WTC11 (cell line): Measurements from ENCODE around the gene CTCFL. TPM values are rescaled to one million over a fixed set of nuclear protein-coding genes. Genes with fewer than 3 reads are reported as not detected.
"Not testable (repeated sequence)": the region's sequence is repeated elsewhere in the genome, so short reads cannot be mapped to it uniquely, and the experiment has no call there.

Experiments
- ATAC-seq: fragments of 200-7000 bp; cut with Tn5 transposase; 2 replicates; pipeline ENCODE4 v1.10.0; 2021; ENCODE audit warnings: mild to moderate bottlenecking, moderate library complexity
- CTCF ChIA-PET: fragments of 300-600 bp; sonication (Branson Sonifier 250); formaldehyde crosslinking; loops from one replicate; lab custom pipeline; 2021; ENCODE audit warnings: antibody characterized with exemption; lab: Charles Lee
- POLR2A ChIA-PET: fragments of 350-600 bp; sonication (Branson Sonifier 250); formaldehyde crosslinking; loops from one replicate; lab custom pipeline; 2021; ENCODE audit warnings: antibody characterized with exemption; lab: Charles Lee
- DNase-seq: peaks from one replicate; pipeline ENCODE4 v3.0.0; 2021; ENCODE audit warnings: low spot score
- H3K27ac Mint-ChIP-seq: 2 replicates; pipeline ENCODE4 v1.8.0; 2021; ENCODE audit warnings: mixed read lengths
- H3K27me3 Mint-ChIP-seq: 2 replicates; pipeline ENCODE4 v1.8.0; 2021; ENCODE audit warnings: low read depth, mild to moderate bottlenecking, moderate library complexity, mixed read lengths
- H3K36me3 Mint-ChIP-seq: 2 replicates; pipeline ENCODE4 v1.8.0; 2021; ENCODE audit warnings: mixed read lengths
- H3K4me1 Mint-ChIP-seq: 2 replicates; pipeline ENCODE4 v1.8.0; 2022; ENCODE audit warnings: mixed read lengths
- H3K4me3 Mint-ChIP-seq: 2 replicates; pipeline ENCODE4 v1.8.0; 2021; ENCODE audit warnings: mild to moderate bottlenecking, moderate library complexity, mixed read lengths
- H3K9me3 Mint-ChIP-seq: 2 replicates; pipeline ENCODE4 v1.8.0; 2021; ENCODE audit warnings: mixed read lengths
- CREB1 ChIP-seq: sonication (generic); formaldehyde crosslinking; IDR thresholded peaks from 2 replicates; pipeline ENCODE4 v1.8.0; 2023; ENCODE audit warnings: mild to moderate bottlenecking, missing genetic modification reagents
- FOXK1 ChIP-seq: sonication (generic); formaldehyde crosslinking; IDR thresholded peaks from 2 replicates; pipeline ENCODE4 v1.8.0; 2022; ENCODE audit warnings: mild to moderate bottlenecking, moderate library complexity, missing genetic modification reagents
- GABPB1 ChIP-seq: sonication (generic); formaldehyde crosslinking; IDR thresholded peaks from 2 replicates; pipeline ENCODE4 v1.8.1; 2023; ENCODE audit warnings: mild to moderate bottlenecking, missing genetic modification reagents
- GTF2I ChIP-seq: fragments of 250-450 bp; sonication (Bioruptor Pico); conservative IDR thresholded peaks from 2 replicates; pipeline ENCODE4 v1.4.0; 2021; ENCODE audit warnings: mild to moderate bottlenecking
- HMGA2 ChIP-seq: fragments of 250-450 bp; sonication (Bioruptor Pico); IDR thresholded peaks from 2 replicates; pipeline ENCODE4 v1.4.0; 2021; ENCODE audit warnings: mild to moderate bottlenecking, moderate library complexity
- JUN ChIP-seq: sonication (generic); formaldehyde crosslinking; IDR thresholded peaks from 2 replicates; pipeline ENCODE4 v1.8.0; 2023; ENCODE audit warnings: mild to moderate bottlenecking, missing genetic modification reagents
- NR1H2 ChIP-seq: sonication (generic); formaldehyde crosslinking; IDR thresholded peaks from 2 replicates; pipeline ENCODE4 v1.9.0; 2021; ENCODE audit warnings: mild to moderate bottlenecking, moderate library complexity, missing genetic modification reagents
- OVOL2 ChIP-seq: fragments of 250-450 bp; sonication (Bioruptor Pico); IDR thresholded peaks from 2 replicates; pipeline ENCODE4 v1.9.0; 2021; ENCODE audit warnings: mild to moderate bottlenecking, borderline replicate concordance
- SP1 ChIP-seq: sonication (generic); formaldehyde crosslinking; conservative IDR thresholded peaks from 2 replicates; pipeline ENCODE4 v1.8.1; 2022; ENCODE audit warnings: missing genetic modification reagents
- TCF7 ChIP-seq: sonication (generic); formaldehyde crosslinking; IDR thresholded peaks from 2 replicates; pipeline ENCODE4 v1.8.0; 2022; ENCODE audit warnings: mild to moderate bottlenecking, low read depth, missing genetic modification reagents, moderate library complexity
- ZBTB21 ChIP-seq: sonication (generic); formaldehyde crosslinking; IDR thresholded peaks from 2 replicates; pipeline ENCODE4 v1.8.1; 2023; ENCODE audit warnings: mild to moderate bottlenecking, missing genetic modification reagents, borderline replicate concordance
- ZNF317 ChIP-seq: sonication (generic); formaldehyde crosslinking; IDR thresholded peaks from 2 replicates; pipeline ENCODE4 v1.8.1; 2023; ENCODE audit warnings: low read depth, mild to moderate bottlenecking, moderate library complexity, missing genetic modification reagents, borderline replicate concordance
- ZNF416 ChIP-seq: fragments of 250-450 bp; sonication (Bioruptor Pico); IDR thresholded peaks from 2 replicates; pipeline ENCODE4 v1.9.0; 2021; ENCODE audit warnings: mild to moderate bottlenecking, inconsistent platforms
- total RNA-seq: library from RNA; stranded (reverse); gene quantifications from 3 replicates; pipeline ENCODE4 v1.2.3, GENCODE V29; 2021
- TF ChIP-seq, protein P1 (sequence below): sonication (generic); formaldehyde crosslinking; IDR thresholded peaks from 2 replicates; pipeline ENCODE4 v1.8.1; 2022; ENCODE audit warnings: low read depth, missing genetic modification reagents, borderline replicate concordance
- TF ChIP-seq, protein P2 (sequence below): sonication (generic); formaldehyde crosslinking; IDR thresholded peaks from 2 replicates; pipeline ENCODE4 v1.8.1; 2023; ENCODE audit warnings: mild to moderate bottlenecking, moderate library complexity, missing genetic modification reagents
- TF ChIP-seq, protein P3 (sequence below): sonication (generic); formaldehyde crosslinking; conservative IDR thresholded peaks from 2 replicates; pipeline ENCODE4 v1.8.1; 2023; ENCODE audit warnings: mild to moderate bottlenecking, low read depth, missing genetic modification reagents, moderate library complexity
- TF ChIP-seq, protein P4 (sequence below): sonication (generic); formaldehyde crosslinking; IDR thresholded peaks from 2 replicates; pipeline ENCODE4 v1.8.1; 2022; ENCODE audit warnings: mild to moderate bottlenecking, moderate library complexity, missing genetic modification reagents
- TF ChIP-seq, protein P5 (sequence below): sonication (generic); formaldehyde crosslinking; IDR thresholded peaks from 2 replicates; pipeline ENCODE4 v1.8.0; 2022; ENCODE audit warnings: missing genetic modification reagents
- TF ChIP-seq, protein P6 (sequence below): sonication (generic); formaldehyde crosslinking; IDR thresholded peaks from 2 replicates; pipeline ENCODE4 v1.8.1; 2023; ENCODE audit warnings: mild to moderate bottlenecking, missing genetic modification reagents

Gene CTCFL
- total RNA-seq, 1 experiment from 2014 or later: 0.70 TPM

DNA sequence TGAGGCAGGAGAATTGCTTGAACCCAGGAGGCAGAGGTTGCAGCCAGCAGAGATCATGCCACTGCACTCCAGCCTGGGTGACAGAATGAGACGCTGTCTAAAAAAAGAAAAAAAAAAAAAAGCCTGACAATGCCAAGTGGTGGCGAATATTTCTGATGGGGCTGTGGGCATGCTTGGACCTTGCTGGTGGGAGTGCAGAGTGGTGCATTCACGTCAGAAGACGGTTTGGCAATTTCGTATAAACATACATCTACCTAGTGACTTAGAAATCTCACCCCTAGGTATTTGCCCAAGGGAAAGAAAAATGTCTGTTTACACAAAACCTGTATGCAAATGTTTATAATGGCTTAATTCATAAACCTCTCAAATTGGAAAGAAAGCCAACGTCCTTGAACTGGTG is 33.6 kb downstream of the CTCFL start:
- Mint-ChIP-seq H3K4me1 (peaks cover 15% of the 10 kb centered on the region), H3K4me3 (no peak overlapping the region), H3K36me3 (no peaks in the 10 kb centered on the region), H3K27me3 (no peaks in the 10 kb centered on the region), H3K27ac (no peak overlapping the region), H3K9me3 (peaks cover 6% of the 10 kb centered on the region)
- no peak for ATAC-seq
- POLR2A ChIA-PET: no interaction called here
- DNase-seq: no peak
- TF ChIP-seq TCF7 (no peak), ZNF416 (CRISPR knock-in tag) (no peak), JUN (CRISPR knock-in tag) (no peak), CREB1 (CRISPR knock-in tag) (no peak), SP1 (CRISPR knock-in tag) (no peak), ZNF317 (CRISPR knock-in tag) (no peak), NR1H2 (CRISPR knock-in tag) (no peak), GABPB1 (CRISPR knock-in tag) (no peak), ZBTB21 (CRISPR knock-in tag) (no peak), FOXK1 (CRISPR knock-in tag) (no peak)
- TF ChIP-seq, protein P1, sequence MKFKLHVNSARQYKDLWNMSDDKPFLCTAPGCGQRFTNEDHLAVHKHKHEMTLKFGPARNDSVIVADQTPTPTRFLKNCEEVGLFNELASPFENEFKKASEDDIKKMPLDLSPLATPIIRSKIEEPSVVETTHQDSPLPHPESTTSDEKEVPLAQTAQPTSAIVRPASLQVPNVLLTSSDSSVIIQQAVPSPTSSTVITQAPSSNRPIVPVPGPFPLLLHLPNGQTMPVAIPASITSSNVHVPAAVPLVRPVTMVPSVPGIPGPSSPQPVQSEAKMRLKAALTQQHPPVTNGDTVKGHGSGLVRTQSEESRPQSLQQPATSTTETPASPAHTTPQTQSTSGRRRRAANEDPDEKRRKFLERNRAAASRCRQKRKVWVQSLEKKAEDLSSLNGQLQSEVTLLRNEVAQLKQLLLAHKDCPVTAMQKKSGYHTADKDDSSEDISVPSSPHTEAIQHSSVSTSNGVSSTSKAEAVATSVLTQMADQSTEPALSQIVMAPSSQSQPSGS: no peak
- TF ChIP-seq, protein P2, sequence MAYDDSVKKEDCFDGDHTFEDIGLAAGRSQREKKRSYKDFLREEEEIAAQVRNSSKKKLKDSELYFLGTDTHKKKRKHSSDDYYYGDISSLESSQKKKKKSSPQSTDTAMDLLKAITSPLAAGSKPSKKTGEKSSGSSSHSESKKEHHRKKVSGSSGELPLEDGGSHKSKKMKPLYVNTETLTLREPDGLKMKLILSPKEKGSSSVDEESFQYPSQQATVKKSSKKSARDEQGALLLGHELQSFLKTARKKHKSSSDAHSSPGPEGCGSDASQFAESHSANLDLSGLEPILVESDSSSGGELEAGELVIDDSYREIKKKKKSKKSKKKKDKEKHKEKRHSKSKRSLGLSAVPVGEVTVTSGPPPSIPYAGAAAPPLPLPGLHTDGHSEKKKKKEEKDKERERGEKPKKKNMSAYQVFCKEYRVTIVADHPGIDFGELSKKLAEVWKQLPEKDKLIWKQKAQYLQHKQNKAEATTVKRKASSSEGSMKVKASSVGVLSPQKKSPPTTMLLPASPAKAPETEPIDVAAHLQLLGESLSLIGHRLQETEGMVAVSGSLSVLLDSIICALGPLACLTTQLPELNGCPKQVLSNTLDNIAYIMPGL (CRISPR knock-in tag): no peak
- CTCF ChIA-PET: no interaction called here

DNA sequence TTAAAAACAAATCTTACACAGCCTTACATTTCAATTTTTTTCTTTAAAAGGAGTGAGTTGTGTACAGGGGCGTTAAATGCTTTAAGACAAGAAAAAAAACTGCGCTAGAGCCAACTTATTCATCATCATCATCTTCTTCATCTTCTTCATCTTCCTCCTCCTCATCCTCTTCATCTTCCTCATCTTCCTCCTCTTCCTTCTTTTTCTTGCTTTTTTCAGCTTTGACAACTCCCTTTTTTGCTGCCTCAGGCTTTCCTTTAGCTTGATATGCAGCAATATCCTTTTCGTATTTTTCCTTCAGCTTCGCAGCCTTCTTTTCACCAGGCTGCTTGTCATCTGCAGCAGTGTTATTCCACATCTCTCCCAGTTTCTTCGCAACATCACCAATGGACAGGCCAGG is 36.7 kb downstream of the CTCFL start:
- POLR2A ChIA-PET, CTCF ChIA-PET, ATAC-seq, H3K27ac Mint-ChIP-seq, H3K36me3 Mint-ChIP-seq, H3K27me3 Mint-ChIP-seq, H3K9me3 Mint-ChIP-seq, DNase-seq, H3K4me3 Mint-ChIP-seq: not testable (repeated sequence)
- peaks cover 14% of the 10 kb centered on the region for H3K4me1 Mint-ChIP-seq

DNA sequence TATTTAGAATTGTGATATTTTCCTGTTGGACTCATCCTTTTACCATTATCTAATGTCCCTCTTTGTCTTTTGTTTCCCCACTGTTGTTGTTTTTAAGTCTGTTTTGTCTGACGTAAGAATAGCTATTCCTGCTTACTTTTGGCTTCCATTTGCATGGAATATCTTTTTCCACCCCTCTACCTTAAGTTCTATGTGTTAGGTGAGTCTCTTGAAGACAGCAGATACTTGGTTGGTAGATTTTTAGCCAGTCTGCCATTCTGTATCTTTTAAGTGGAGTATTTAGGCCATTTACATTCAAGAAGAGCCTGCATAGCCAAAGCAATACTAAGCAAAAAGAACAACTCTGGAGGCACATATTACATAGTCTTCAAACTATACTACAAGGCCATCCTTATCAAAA is 39.2 kb downstream of the CTCFL start:
- DNase-seq: no peak
- TF ChIP-seq, protein P3, sequence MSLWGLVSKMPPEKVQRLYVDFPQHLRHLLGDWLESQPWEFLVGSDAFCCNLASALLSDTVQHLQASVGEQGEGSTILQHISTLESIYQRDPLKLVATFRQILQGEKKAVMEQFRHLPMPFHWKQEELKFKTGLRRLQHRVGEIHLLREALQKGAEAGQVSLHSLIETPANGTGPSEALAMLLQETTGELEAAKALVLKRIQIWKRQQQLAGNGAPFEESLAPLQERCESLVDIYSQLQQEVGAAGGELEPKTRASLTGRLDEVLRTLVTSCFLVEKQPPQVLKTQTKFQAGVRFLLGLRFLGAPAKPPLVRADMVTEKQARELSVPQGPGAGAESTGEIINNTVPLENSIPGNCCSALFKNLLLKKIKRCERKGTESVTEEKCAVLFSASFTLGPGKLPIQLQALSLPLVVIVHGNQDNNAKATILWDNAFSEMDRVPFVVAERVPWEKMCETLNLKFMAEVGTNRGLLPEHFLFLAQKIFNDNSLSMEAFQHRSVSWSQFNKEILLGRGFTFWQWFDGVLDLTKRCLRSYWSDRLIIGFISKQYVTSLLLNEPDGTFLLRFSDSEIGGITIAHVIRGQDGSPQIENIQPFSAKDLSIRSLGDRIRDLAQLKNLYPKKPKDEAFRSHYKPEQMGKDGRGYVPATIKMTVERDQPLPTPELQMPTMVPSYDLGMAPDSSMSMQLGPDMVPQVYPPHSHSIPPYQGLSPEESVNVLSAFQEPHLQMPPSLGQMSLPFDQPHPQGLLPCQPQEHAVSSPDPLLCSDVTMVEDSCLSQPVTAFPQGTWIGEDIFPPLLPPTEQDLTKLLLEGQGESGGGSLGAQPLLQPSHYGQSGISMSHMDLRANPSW (CRISPR knock-in tag): no peak
- TF ChIP-seq, protein P2 (CRISPR knock-in tag): no peak
- TF ChIP-seq, protein P4, sequence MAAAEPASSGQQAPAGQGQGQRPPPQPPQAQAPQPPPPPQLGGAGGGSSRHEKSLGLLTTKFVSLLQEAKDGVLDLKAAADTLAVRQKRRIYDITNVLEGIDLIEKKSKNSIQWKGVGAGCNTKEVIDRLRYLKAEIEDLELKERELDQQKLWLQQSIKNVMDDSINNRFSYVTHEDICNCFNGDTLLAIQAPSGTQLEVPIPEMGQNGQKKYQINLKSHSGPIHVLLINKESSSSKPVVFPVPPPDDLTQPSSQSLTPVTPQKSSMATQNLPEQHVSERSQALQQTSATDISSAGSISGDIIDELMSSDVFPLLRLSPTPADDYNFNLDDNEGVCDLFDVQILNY (CRISPR knock-in tag): no peak
- TF ChIP-seq, protein P5, sequence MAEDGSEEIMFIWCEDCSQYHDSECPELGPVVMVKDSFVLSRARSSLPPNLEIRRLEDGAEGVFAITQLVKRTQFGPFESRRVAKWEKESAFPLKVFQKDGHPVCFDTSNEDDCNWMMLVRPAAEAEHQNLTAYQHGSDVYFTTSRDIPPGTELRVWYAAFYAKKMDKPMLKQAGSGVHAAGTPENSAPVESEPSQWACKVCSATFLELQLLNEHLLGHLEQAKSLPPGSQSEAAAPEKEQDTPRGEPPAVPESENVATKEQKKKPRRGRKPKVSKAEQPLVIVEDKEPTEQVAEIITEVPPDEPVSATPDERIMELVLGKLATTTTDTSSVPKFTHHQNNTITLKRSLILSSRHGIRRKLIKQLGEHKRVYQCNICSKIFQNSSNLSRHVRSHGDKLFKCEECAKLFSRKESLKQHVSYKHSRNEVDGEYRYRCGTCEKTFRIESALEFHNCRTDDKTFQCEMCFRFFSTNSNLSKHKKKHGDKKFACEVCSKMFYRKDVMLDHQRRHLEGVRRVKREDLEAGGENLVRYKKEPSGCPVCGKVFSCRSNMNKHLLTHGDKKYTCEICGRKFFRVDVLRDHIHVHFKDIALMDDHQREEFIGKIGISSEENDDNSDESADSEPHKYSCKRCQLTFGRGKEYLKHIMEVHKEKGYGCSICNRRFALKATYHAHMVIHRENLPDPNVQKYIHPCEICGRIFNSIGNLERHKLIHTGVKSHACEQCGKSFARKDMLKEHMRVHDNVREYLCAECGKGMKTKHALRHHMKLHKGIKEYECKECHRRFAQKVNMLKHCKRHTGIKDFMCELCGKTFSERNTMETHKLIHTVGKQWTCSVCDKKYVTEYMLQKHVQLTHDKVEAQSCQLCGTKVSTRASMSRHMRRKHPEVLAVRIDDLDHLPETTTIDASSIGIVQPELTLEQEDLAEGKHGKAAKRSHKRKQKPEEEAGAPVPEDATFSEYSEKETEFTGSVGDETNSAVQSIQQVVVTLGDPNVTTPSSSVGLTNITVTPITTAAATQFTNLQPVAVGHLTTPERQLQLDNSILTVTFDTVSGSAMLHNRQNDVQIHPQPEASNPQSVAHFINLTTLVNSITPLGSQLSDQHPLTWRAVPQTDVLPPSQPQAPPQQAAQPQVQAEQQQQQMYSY: no peak
- TF ChIP-seq HMGA2 (CRISPR knock-in tag) (no peak), GTF2I (CRISPR knock-in tag) (no peak), OVOL2 (no peak)
- TF ChIP-seq, protein P6, sequence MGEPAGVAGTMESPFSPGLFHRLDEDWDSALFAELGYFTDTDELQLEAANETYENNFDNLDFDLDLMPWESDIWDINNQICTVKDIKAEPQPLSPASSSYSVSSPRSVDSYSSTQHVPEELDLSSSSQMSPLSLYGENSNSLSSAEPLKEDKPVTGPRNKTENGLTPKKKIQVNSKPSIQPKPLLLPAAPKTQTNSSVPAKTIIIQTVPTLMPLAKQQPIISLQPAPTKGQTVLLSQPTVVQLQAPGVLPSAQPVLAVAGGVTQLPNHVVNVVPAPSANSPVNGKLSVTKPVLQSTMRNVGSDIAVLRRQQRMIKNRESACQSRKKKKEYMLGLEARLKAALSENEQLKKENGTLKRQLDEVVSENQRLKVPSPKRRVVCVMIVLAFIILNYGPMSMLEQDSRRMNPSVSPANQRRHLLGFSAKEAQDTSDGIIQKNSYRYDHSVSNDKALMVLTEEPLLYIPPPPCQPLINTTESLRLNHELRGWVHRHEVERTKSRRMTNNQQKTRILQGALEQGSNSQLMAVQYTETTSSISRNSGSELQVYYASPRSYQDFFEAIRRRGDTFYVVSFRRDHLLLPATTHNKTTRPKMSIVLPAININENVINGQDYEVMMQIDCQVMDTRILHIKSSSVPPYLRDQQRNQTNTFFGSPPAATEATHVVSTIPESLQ (CRISPR knock-in tag): no peak

More for the DNA sequence above, 39.2 kb downstream of the CTCFL start:
- ChIA-PET POLR2A (no interaction called here), CTCF (no interaction called here)
- Mint-ChIP-seq H3K27me3 (no peaks in the 10 kb centered on the region), H3K36me3 (no peaks in the 10 kb centered on the region), H3K9me3 (peaks cover 4% of the 10 kb centered on the region; the same call in 1 of the 2 replicates), H3K27ac (no peak overlapping the region), H3K4me3 (no peak overlapping the region), H3K4me1 (peaks cover 30% of the 10 kb centered on the region)
- no peak for ATAC-seq
